Activated CD4-positive, CD25-positive, alpha-beta regulatory T cell treated with anti-CD3 and anti-CD28 coated beads, Interleukin-2, amount 50 U/mL, for 72 hours (primary cell): Measurements from ENCODE around the gene RPS18.

Source experiments
- DNase-seq: peaks from one replicate; pipeline ENCODE4 v3.0.0; 2021

Gene RPS18

DNA sequence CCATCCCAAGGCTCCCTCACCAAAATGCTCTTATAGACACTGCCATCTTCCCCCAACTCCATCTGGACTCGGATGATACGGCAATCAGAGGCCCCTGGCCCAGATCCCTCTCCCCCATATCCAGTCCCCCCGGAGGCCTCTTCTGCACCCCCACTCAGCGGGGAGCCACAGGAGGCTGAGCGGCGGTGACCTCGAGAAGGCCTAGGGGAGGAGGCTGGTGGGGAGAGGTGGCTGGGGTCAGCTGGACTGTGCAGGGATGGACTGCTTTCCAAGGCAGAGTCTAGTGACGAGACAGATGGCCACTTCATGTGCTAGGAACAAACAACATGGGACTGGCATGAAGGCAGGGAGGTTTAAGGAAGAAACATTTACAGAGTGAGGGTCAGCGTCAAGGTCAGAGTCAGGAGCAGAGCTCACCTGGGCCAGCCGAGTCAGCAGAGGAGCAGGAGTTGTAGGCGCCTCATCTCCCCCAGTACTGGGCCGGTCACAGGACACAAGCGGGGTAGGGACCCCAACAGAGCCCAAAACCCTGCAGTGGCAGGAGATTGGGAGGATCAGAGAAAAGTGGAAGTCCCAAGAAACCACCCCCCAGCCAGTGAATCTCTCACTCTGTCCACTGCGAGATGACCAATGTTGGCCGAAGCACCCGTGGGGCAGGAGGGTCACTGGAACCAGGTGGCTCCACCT lies 21.3 kb downstream of the RPS18 start:
- DNase-seq = no peak

DNA sequence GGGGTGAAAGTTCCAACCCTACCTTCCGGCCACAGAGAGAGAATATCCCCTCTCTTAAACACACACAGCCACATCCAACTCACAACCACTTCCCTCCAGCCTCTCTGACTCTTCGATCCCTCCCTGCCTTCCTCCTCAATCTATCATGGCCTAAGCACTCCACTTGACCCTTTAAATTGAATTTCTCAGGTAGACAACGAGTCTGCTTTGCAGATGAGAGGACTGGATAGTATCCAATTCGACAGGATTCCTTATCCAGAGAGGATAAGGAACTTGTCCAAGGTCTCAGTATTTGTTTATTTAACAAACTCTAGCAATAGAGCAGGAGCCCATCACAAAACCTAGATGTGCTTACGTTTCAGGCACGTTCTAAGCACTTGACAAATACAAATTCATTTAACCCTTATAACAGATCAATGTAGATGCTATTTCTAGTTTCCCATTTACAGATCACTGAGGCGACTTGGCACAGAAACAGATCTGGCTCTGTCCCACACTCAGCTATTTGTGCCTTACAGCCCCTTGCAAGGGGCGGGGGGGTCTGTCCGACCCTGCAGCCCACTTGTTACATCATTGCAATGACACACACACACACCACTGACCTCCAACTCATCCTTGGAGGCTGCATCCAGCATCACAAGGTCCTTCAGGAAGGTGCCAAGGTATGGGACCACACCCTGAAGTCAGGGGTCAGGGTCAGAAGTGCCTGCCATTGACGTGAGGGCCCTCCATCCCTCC lies 22.4 kb downstream of the RPS18 start:
- DNase-seq = no peak

DNA sequence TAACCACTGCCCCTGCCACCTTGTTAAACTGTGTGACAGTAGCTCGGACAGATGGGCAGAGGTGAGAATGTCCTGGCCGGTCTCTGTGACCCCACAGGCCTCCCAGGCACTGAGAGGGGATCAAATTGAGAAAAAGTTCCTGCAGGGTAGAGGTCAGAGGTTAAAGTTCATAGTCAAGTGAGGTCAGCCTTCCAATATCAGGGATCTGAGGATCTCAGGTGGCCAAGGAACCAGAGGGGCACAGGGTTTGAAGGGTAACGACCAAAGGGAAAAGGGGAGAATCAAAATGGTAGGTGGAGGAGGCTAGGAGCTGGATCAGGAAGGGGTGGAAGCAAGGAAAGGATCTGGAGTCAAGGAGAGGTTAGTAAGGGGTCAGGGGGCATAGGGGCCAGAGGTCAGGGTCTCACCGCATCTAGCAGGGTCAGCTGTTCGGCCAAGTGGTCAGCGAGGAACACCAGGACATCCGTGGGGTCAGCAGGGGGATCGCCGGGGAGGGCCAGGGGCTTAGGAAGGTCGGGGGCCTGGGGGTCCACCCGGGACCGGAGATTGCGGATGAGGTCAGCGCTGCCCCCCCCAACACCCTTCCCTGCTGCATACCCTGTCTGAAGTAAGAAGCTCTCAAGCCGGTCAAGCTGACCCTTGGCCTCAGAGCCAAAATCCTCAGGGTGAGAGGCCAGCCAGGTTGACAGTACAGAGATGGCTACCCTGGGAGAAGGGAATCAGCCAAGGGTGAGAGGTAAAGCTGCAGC lies 23.9 kb downstream of the RPS18 start:
- DNase-seq = no peak

DNA sequence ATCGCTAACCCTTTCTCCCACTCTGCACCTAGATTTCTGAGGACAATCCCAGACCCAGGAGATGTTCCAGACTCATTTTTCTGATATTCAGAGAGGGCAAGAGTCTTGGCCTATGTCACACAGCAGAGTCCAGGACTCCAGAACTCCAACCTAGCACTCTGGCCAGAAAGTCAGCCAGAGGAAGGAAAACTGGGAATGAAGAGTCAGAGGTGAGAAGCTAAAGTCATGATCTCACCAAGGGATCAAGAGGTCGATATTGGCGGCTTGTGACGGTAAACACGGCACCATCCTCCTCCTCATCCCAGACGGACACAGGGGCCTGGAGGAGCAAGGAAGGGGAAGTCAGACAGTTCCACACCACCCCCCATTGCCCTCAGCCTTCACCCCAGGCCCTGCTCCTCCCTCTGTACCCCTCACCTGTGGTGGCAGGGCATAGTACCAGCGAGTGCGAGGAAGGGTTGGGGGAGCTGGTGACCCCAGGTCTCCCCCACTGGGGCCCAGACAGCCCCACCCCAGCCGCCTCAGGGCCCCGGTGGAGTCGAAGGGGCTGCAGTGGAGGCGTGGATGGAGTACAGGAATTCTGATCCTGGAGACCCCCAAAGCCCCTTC lies 25.0 kb downstream of the RPS18 start:
- DNase-seq = no peak

DNA sequence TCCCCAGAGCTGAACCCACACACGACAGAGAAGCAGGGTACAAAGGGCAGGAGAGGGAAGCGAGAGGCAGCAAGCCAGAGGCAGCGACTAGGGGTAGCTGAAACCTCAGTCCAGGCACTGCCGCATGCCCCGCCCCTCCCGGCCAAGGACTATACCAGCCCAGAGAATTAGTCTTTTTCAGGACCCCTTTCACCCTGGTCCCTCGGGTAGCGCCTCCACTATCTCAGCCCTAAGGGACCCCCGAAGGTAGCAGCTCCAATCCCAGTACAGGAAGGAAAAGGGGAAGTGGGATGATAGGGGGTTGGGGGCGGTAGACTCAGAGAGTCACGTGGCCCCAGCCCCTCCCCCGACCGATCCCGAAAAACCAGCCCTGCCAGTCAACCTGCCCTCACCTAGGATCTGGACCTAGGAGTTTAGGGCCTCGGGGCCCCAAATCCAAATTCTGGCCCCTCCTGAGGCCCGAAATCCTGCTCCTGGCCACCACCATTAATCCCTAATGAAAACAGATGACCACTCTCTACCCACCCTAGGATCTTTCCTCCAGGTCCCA lies 25.6 kb downstream of the RPS18 start:
- DNase-seq = no peak

DNA sequence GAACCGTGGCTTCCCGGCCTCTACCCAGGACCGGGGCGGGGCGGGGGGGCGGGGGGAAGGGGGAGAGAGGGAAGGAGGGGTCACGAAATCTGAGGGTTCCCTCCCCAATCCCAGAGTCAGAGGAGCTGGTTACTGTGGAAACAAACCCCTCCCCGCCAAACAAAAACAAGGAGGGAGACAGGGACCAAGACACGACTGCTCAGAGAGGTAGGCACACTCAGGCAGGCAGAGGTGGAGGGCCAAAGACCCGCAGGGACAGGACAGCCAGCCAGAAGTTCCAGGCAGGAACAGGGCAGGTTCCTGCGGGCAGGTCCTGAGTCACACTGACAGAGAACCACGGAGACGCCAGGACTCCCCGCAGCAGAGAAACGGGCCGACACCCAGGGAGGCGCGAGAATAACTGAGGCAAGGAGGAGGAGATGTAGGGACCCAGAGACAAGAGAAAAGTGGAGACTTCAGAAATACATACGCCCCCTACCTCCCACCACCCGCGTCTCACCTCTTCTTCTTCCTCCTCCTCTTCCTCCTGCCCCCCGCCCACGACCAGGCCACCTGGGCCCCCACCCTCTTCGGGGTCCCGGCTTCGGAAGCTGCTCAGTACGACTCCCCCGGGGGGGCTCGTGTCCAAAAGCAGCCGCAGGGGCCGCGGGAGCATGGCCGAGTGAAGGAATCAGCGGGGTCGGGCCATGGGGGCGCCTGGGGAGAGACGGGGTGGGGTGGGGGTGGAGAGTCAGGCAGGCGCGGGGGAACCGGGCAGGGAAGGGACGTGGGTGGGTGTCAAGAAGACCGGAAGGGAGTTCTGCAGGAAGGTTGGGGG lies 26.3 kb downstream of the RPS18 start:
- peak; percentile 47 for DNase-seq

DNA sequence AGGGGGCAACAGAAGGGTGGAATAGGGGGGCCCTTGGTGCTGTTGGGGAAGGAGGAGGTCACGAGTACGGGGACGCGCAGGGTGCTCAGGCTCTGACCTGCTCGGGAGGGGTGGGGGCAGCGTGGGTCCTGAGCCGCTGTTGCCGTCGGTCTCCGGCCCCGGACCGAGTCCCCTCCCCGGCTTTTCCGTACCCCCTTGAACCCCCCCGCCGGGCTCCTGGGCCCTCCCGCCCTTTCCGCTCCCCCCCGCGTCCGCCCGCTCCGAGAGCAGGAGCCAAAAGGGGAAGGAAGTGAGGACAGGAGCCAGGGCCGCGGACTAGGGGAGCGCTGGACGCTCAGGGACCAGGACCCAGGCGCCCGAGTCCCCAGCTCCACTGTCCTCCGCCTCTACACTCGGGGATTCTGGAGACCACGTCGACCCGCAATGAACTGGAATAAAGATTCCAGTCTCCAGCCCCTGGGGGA lies 26.9 kb downstream of the RPS18 start, which contains the start of gene RGL2:
RGL2 (minus strand) TSS at position 170 of the 464 bp plus-strand sequence. CDS start 332 bp downstream, outside the sequence.
- DNase-seq = peak; percentile 62

DNA sequence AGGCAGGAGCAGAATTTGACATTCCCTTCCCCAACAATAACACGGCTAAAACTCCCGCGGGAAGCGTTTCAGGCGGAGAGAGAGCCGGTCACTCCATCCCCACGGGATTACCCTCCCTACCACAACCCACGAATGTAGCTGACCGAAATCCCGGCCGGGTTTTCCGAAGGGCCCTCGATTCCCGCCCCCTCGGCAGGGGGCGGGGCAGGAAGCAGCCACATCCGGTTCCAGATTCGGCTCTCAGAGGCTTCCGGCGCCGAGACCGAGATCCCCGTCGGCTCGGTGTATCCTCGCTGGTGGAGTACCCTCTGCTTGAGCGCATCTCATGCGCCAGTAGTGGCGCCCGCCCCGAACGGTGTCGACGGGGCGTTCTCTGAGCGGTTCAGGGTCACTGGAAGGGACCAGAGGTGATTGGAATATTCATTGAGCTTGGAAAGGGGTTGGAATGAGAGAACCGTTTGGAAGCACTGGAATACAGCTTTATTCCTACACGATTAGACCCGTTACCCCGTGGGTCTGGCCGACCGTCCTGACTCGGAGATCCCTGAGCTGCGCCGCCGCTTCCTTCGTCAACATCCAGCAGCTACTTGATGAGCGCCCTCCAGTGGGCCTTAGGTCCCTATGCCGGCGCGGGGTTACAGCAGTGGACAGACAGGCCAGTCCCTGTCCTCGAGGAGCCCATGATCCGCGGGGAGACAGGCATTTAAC lies 27.5 kb downstream of the RPS18 start:
- DNase-seq = peak; percentile 91

DNA sequence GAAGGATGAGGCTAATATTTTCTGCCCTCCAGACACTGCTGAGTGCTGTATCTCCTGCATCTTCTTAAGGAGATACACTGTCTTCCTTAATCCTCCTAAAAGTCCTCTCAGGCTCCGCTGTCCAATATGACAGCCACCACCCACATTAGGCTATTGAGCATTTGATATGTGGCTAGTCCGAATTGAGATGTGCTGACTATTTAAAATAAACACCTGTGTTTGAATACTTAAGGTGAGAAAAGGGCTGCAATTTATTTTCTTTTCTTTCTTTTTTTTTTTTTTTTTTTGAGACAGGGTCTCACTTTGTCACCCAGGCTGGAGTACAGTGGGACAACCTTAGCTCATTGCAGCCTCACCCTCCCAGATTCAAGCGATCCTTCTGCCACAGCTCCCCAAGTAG lies 30.0 kb downstream of the RPS18 start:
- DNase-seq = no peak

DNA sequence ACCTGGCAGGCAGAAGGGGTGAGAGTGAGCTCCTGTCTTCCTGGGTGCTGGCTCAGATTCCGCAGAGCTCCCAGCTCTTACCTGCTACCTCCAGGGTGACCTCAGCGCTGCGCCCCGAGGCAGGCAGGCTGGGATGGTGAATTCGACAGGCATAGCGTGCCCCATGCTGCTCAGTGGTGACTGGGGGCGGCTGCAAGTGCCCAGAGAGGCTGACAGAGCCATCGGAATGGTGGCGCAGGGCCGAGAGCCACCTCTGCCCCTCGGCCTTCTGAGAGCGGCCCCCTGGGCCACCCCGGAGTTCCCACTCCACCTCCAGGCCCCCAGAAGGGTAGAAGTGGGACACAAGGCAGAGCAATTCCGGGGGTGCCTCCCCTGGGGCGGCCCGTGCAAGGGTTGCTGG lies 32.3 kb downstream of the RPS18 start:
- DNase-seq = no peak

DNA sequence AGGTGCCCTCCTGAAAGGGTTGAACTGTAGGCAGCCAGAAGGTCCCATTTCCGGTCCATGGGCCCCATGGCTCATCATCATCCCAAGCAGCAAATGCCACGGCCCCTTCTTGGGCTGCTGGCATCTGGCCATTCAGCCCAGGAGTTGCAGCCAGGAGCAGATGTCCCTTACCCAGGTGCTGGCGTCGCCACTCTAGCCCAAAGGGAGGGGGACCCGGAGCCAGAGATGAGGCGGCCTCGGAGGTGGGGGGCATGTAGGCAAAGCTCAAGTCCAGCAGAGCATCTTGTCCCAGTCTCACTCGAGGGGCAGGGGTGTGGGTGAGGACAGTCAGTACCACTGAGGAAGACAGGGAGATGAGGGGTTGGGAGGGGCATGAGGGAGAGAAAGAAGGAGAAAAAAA lies 33.2 kb downstream of the RPS18 start:
- no peak for DNase-seq

DNA sequence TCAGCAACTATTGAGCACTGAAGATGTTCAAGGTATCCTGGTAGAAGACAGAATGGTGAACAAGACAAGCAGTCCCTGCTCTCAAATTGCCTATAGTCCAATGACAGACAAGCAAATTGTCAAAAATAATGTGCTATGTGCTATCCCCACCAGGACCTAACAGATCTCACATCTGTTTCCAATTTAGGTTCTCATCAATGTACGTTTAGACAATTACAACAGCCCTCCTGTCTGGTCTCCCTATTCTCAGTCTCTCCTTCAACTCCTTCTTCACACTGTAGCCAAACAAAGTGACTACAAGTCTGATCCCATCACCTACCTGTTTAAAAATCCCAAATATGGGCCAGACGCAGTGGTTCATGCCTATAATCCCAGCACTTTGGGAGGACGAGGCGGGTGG lies 34.5 kb downstream of the RPS18 start:
- no peak for DNase-seq

DNA sequence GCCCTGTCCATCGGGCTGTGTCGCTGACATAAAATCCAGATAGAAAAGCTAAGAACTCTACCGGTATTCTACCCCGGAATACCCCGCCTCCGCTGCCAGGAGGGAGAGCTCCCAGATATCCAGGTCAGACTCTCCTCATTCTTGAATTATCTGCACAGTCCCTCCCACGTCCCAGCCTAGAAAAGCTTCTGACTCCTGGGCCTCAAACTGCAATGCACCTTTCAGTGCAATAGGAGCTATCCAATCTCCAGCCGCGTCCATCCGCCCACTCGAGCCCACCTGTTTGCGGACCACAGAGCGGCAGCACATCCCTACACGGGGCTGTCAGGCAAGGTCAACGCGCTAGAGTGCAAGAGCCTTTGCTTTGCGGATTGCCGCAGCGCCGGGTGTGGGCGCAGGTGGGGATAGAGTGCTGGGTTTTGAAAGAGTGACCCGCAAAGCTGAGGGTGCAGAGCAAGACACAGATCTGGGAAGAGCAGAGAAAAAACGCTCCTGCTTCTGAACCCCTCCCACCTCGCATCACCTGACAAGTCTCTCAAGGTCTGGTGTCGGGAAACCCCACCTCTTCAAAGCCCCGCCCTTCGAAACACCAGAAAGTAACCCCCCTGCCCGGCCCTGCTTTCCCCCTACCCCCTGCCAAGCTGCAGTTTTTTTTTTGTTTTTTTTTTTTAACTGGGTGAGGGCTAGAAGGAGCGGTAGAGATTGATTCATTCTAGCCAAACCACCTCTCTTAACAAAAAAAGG lies 40.7 kb downstream of the RPS18 start:
- peak; percentile 75 for DNase-seq

DNA sequence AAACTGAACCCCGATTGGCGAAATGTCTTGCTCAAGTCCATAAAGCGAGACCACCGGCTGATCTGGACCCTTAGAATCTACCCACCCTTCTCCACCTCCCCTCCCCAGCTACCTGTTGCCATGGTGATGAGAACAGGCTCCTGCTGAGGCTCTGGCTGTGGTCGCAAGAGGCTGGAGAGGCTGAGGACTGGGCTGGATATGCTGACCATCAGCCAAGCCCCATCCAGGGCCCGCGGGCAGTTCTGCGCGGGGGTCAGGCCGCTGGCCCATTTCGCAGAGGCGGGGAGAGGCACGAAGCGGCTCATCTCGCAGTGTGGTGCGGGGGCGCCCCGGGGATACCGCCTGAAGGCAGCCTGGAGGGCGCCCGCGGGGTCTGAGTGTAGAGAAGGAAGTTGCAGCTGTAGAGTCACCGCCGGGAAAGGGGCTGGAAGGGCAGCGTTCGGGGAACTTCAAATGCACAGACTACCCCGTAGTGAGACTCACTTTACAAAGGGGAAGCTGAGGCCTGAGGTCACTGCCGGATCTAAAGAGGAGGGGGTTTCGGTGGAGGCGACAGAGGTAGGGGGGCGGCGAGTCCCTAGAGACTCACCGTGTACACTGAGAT lies 41.3 kb downstream of the RPS18 start:
- DNase-seq = peak; percentile 64

DNA sequence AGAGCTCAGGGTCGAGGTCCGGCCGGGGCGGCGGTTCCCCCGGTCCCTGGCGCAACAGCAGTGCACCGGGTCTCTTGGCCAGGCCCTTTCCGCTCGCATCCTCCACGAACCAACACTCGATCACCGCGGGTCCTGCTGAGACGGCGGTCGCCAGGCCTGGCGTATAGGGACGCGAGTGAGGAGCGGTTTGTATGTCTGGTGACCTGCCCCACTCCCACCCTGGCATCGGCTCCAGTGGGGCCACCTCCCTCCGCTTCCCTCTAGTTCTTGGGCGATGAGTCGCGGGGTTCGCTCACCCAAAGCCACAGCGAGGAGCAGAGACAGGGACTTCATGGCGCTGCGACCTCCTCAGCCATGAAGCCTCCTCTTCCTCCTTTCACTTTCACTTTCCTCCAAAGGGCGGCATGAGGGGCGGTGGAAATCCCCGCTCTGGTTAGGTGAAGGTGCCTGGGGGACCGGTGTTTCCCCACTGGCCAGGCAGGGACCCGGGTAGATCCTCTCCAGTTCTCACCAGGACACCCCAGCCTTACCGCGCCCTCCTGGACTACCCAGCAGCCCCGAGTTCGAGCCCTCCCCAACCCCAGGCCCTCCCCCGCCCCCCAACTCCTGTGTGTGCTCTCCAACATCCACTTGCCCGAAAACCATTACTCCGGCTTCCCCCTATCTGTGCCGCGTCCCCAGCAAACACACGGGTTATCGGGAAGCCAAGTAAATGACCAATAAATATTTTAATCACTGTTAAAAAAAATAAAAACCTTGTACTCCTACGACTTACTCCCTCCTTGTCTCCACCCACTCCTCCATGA lies 42.0 kb downstream of the RPS18 start, which contains the start of gene TAPBP:
TAPBP (minus strand) TSS at position 370 of the 806 bp plus-strand sequence; CDS start at position 333, 37 bp downstream.
- peak; percentile 78 for DNase-seq

DNA sequence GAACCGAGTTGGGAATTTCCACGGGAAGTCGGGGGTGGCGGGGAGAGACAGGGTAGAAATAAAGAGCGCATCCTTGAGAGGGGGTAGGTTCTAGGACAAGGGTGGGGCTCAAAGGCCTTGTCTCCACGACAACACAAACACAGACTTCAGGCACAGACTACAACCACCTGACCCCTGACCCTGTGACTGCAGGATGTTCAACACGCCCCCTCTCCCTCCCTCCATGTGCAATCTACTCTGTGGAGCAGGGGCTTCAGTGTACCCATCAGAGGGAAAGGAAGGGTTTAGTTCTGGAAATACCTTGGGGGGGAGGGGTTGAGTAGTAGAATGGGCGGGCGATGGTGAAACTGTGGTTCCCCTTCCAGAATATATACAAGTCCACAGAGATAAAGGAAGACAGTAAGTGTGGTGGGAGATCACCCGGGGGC lies 42.7 kb downstream of the RPS18 start:
- peak; percentile 60 for DNase-seq

DNA sequence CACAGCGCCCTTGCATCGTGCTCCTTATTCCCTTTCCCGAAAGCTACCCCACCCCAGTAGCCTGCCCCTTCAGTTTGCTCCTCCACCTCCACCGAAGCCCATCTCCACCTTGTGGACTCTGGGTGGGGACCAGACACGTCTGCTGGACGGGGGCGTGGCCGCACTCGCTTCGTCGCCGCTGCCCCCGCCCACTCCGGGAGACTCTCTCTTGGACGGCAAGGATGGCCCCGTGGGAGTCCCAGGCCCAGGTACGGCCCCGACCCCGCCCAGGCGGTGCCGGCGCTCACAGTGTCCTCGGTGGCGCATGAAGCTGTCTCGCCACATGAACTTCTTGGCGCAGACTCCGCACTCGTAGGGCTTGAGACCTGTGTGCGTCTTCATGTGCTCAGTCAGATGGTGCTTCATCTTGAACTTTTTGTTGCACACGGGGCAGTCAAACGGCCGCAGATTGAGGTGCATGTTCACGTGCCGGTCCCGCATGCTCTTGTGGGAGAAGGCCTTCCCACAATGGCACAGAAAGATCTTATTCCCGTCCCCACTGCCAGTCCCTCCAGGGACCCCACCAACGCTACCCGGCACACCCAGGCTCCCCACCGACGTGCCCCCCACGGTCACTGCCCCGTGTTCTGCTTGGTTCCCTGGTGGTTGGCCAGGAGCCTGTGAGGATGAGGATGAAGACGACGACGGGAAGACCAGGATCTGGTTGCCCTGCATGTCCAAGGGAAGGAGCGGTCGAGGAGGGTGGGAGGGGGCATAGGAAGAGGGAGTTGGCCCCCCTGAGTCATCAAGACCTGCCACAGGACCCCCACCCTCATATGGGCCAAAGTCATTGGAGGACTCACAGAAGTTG lies 43.3 kb downstream of the RPS18 start:
- no peak for DNase-seq
